HL-60 (cell line): Measurements from ENCODE around the gene POLR3A.

Source experiments
- GABPA ChIP-seq: IDR thresholded peaks from 2 replicates; pipeline ENCODE4 v1.6.1; 2012; ENCODE audit warnings: low read depth
- POLR2AphosphoS5 ChIP-seq: IDR thresholded peaks from 2 replicates; pipeline ENCODE4 v1.6.1; 2012; ENCODE audit warnings: low read depth
- TF ChIP-seq, protein P1 (sequence below): IDR thresholded peaks from one replicate; pipeline ENCODE4 v1.5.1; 2011; ENCODE audit warnings: low read length, control low read depth, inconsistent platforms; ENCODE audit not compliant: insufficient read depth
- TF ChIP-seq, protein P2 (sequence below): IDR thresholded peaks from 2 replicates; pipeline ENCODE4 v1.6.1; 2012; ENCODE audit warnings: low read depth; ENCODE audit not compliant: insufficient replicate concordance

DNA sequence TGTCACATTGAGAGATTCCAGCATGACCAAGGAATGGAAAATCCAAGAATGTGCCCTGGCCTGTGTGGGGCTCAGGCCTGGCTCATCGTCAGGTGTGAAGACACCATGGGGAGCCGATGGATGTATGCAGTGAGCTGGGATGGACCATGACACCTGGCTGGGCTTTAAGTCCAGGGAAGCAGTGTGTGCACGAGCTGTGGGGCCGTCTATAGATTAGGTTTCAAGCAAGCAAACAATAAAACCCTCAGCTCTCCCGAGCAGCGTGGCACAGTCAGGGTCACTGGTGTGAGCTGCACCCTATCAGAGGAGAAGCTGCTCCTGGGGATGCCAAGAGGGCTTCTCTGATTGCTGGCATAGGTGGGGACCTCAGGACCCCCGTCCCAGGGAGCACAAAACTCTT lies 52.3 kb downstream of the POLR3A start:
- TF ChIP-seq, protein P1, sequence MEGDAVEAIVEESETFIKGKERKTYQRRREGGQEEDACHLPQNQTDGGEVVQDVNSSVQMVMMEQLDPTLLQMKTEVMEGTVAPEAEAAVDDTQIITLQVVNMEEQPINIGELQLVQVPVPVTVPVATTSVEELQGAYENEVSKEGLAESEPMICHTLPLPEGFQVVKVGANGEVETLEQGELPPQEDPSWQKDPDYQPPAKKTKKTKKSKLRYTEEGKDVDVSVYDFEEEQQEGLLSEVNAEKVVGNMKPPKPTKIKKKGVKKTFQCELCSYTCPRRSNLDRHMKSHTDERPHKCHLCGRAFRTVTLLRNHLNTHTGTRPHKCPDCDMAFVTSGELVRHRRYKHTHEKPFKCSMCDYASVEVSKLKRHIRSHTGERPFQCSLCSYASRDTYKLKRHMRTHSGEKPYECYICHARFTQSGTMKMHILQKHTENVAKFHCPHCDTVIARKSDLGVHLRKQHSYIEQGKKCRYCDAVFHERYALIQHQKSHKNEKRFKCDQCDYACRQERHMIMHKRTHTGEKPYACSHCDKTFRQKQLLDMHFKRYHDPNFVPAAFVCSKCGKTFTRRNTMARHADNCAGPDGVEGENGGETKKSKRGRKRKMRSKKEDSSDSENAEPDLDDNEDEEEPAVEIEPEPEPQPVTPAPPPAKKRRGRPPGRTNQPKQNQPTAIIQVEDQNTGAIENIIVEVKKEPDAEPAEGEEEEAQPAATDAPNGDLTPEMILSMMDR = no peak
- TF ChIP-seq, protein P2, sequence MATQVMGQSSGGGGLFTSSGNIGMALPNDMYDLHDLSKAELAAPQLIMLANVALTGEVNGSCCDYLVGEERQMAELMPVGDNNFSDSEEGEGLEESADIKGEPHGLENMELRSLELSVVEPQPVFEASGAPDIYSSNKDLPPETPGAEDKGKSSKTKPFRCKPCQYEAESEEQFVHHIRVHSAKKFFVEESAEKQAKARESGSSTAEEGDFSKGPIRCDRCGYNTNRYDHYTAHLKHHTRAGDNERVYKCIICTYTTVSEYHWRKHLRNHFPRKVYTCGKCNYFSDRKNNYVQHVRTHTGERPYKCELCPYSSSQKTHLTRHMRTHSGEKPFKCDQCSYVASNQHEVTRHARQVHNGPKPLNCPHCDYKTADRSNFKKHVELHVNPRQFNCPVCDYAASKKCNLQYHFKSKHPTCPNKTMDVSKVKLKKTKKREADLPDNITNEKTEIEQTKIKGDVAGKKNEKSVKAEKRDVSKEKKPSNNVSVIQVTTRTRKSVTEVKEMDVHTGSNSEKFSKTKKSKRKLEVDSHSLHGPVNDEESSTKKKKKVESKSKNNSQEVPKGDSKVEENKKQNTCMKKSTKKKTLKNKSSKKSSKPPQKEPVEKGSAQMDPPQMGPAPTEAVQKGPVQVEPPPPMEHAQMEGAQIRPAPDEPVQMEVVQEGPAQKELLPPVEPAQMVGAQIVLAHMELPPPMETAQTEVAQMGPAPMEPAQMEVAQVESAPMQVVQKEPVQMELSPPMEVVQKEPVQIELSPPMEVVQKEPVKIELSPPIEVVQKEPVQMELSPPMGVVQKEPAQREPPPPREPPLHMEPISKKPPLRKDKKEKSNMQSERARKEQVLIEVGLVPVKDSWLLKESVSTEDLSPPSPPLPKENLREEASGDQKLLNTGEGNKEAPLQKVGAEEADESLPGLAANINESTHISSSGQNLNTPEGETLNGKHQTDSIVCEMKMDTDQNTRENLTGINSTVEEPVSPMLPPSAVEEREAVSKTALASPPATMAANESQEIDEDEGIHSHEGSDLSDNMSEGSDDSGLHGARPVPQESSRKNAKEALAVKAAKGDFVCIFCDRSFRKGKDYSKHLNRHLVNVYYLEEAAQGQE = no peak
- TF ChIP-seq POLR2AphosphoS5 (no peak), GABPA (no peak)
